Natural killer cell (primary cell): ENCODE results near the gene TXN2. TPM values are rescaled to one million over a fixed set of nuclear protein-coding genes. Genes with fewer than 3 reads are reported as not detected.

Experiments used
- ATAC-seq, 3 donors: fragments of 150-1000 bp in 2 of 3; fragments of 200-7000 bp in 1 of 3; cut with Tn5 transposase; 1 replicate in 1 of 3; 2 replicates in 2 of 3; pipeline ENCODE4 v1.10.0; 2021; ENCODE audit warnings: mild to moderate bottlenecking in 2 of 3, moderate library complexity in 2 of 3
- DNase-seq, 2 donors: peaks; one replicate each; pipeline versions ENCODE4 v3.0.0 to v3.0.0-alpha.2; 2013 to 2021; ENCODE audit warnings: mixed read lengths in 1 of 2
- H3K27ac ChIP-seq: one replicate; pipeline ENCODE4 v1.5.1; 2013; ENCODE audit warnings: mild to moderate bottlenecking, low read length
- H3K27me3 ChIP-seq: one replicate; pipeline ENCODE4 v1.6.1; 2013; ENCODE audit warnings: low read length; ENCODE audit not compliant: control insufficient read depth, insufficient read depth
- H3K36me3 ChIP-seq: one replicate; pipeline ENCODE4 v1.6.1; 2013; ENCODE audit warnings: low read length; ENCODE audit not compliant: control insufficient read depth, insufficient read depth
- H3K4me1 ChIP-seq: one replicate; pipeline ENCODE4 v1.6.1; 2013; ENCODE audit warnings: low read length; ENCODE audit not compliant: control insufficient read depth, insufficient read depth
- H3K4me3 ChIP-seq: one replicate; pipeline ENCODE4 v1.5.1; 2013; ENCODE audit warnings: low read length
- H3K9me3 ChIP-seq: one replicate; pipeline ENCODE4 v1.6.1; 2013; ENCODE audit warnings: low read length; ENCODE audit not compliant: control insufficient read depth, insufficient read depth
- H3K27ac Mint-ChIP-seq, 2 donors: one replicate each; pipeline ENCODE4 v1.8.0; 2022; ENCODE audit warnings: mild to moderate bottlenecking in 2 of 2, mixed read lengths in 2 of 2, moderate library complexity in 1 of 2
- H3K27me3 Mint-ChIP-seq, 2 donors: one replicate each; pipeline ENCODE4 v1.8.0; 2022; ENCODE audit warnings: low read depth in 2 of 2, mixed read lengths in 2 of 2
- H3K36me3 Mint-ChIP-seq: one replicate; pipeline ENCODE4 v1.8.0; 2022; ENCODE audit warnings: mixed read lengths
- H3K4me1 Mint-ChIP-seq, 2 donors: one replicate each; pipeline ENCODE4 v1.8.0; 2022; ENCODE audit warnings: mixed read lengths in 2 of 2
- H3K4me3 Mint-ChIP-seq: one replicate; pipeline ENCODE4 v1.8.0; 2022; ENCODE audit warnings: mild to moderate bottlenecking, moderate library complexity, mixed read lengths
- H3K9me3 Mint-ChIP-seq, 2 donors: one replicate each; pipeline ENCODE4 v1.8.0; 2022; ENCODE audit warnings: mixed read lengths in 2 of 2
- CTCF ChIP-seq: fragments of 200-600 bp; IDR thresholded peaks from one replicate; pipeline ENCODE4 v1.8.0; 2022; ENCODE audit warnings: antibody characterized with exemption
- WGBS: methylation state at CpG from one replicate; pipeline ENCODE4 v1.1.7; 2013; ENCODE audit warnings: missing lambda C conversion rate; ENCODE audit not compliant: insufficient coverage; 5-methylcytosine and 5-hydroxymethylcytosine counted together
- intact Hi-C: fragments of 100-400 bp; cut with micrococcal nuclease; formaldehyde crosslinking; loops from one replicate; pipeline ENCODE4 v1.14.2; 2022
- total RNA-seq, 4 donors: library from RNA; stranded (reverse); fragments of 120-200 nt in 1 of 4; gene quantifications; one replicate each; pipeline versions ENCODE4 v1.2.3 to v1.2.4, GENCODE V29; 2013 to 2022

TXN2 gene
- total RNA-seq, 3 donors from 2014 or later (not counting 1 experiment from before 2014, with no cell fraction given), result 35.5 to 45.4 (median 41.5) TPM

- Mint-ChIP-seq H3K27me3 (peaks cover 0 to 4% of the 10 kb centered on the region in 2 donors), H3K4me1 (peaks cover 8 to 15% of the 10 kb centered on the region in 2 donors), H3K27ac (no peak overlapping the region), H3K4me3 (no peak overlapping the region), H3K9me3 (no peaks in the 10 kb centered on the region), H3K36me3 (no peaks in the 10 kb centered on the region)
- TF ChIP-seq CTCF, result no peak
- H3K27me3 ChIP-seq, result no peaks in the 10 kb centered on the region
- 93% methylated on average over 7 of the region's 8 CpGs for WGBS
- ATAC-seq (no peak), DNase-seq (no peak)
- no peak overlapping the region for H3K27ac ChIP-seq
- no peaks in the 10 kb centered on the region for H3K36me3 ChIP-seq
- no peak overlapping the region for H3K4me3 ChIP-seq
- intact Hi-C loops, result no loop called here
- peaks cover 23% of the 10 kb centered on the region for H3K4me1 ChIP-seq
- H3K9me3 ChIP-seq, result no peaks in the 10 kb centered on the region
Observed at GRCh38 chr22:36440429-36441002, 40.9 kb downstream of the TXN2 start.

- H3K27me3 ChIP-seq, result no peaks in the 10 kb centered on the region
- ATAC-seq (no peak), DNase-seq (no peak)
- intact Hi-C loops, result loop anchor here (5.0 kb wide), 1 partner anchor 43 kb away; the partner anchor contains the start of gene TXN2
- no peaks in the 10 kb centered on the region for H3K9me3 Mint-ChIP-seq
- no peak overlapping the region for H3K4me3 Mint-ChIP-seq
- no peak for TF ChIP-seq CTCF
- H3K4me1 Mint-ChIP-seq, result peaks cover 10 to 14% of the 10 kb centered on the region in 2 donors
- H3K27ac ChIP-seq, result no peak overlapping the region
- no peak overlapping the region for H3K27ac Mint-ChIP-seq
- peaks cover 27% of the 10 kb centered on the region for H3K4me1 ChIP-seq
- 92% methylated on average over 6 of the region's 6 CpGs for WGBS
- no peaks in the 10 kb centered on the region for H3K36me3 Mint-ChIP-seq
- no peaks in the 10 kb centered on the region for H3K9me3 ChIP-seq
- peaks cover 0 to 4% of the 10 kb centered on the region in 2 donors for H3K27me3 Mint-ChIP-seq
- H3K36me3 ChIP-seq, result no peaks in the 10 kb centered on the region
- no peak overlapping the region for H3K4me3 ChIP-seq
Observed at GRCh38 chr22:36439481-36440271, 41.8 kb downstream of the TXN2 start.

- peak overlapping the region; percentile 82 to 90 for H3K27ac Mint-ChIP-seq
- WGBS, result 1% methylated on average over 16 of the region's 16 CpGs
- Histone ChIP-seq H3K9me3 (no peaks in the 10 kb centered on the region), H3K4me1 (peaks cover 21% of the 10 kb centered on the region), H3K4me3 (no peak overlapping the region), H3K27ac (peak overlapping the region; percentile 42), H3K36me3 (no peaks in the 10 kb centered on the region), H3K27me3 (no peaks in the 10 kb centered on the region)
- H3K4me3 Mint-ChIP-seq, result peak overlapping the region; percentile 69
- ATAC-seq (peak; percentile 91 to 97 (median 94)), DNase-seq (peak; percentile 66 to 93)
- no peaks in the 10 kb centered on the region for H3K9me3 Mint-ChIP-seq
- TF ChIP-seq CTCF, result no peak
- H3K4me1 Mint-ChIP-seq, result peaks cover 10 to 14% of the 10 kb centered on the region in 2 donors
- no peaks in the 10 kb centered on the region for H3K36me3 Mint-ChIP-seq
- peaks cover 0 to 4% of the 10 kb centered on the region in 2 donors for H3K27me3 Mint-ChIP-seq
- intact Hi-C loops, result loop anchor here (5.0 kb wide), 1 partner anchor 47 kb away; the partner anchor contains the start of gene TXN2
Observed at GRCh38 chr22:36435516-36436415, 45.7 kb downstream of the TXN2 start.
